ENCODE data around the gene SKIDA1.

The SKIDA1 gene

GRCh38 chr10:21481407-21481806, 44.1 kb downstream of the SKIDA1 start:
- ChIA-PET CTCF (no interaction called here), POLR2A (no interaction called here)
- no peak for DNase-seq (ENCODE audit: extremely low spot score)
- TF ChIP-seq FOXM1 (IDR thresholded peaks at IDR 0.05; ENCODE audit: borderline replicate concordance) (no peak), FOXK2 (IDR thresholded peaks at IDR 0.05) (no peak), NFRKB (IDR thresholded peaks at IDR 0.05) (no peak), ARNT (IDR thresholded peaks at IDR 0.05) (no peak), PKNOX1 (IDR thresholded peaks at IDR 0.05) (no peak), L3MBTL2 (conservative IDR thresholded peaks at IDR 0.05) (no peak), ELF4 (IDR thresholded peaks at IDR 0.05) (no peak), TARDBP (IDR thresholded peaks at IDR 0.05) (no peak), SP1 (IDR thresholded peaks at IDR 0.05) (no peak), ZNF384 (IDR thresholded peaks at IDR 0.05) (no peak), LEF1 (IDR thresholded peaks at IDR 0.05; ENCODE audit: borderline replicate concordance) (no peak), SUZ12 (IDR thresholded peaks at IDR 0.05) (no peak), CTBP1 (IDR thresholded peaks at IDR 0.05; ENCODE audit: borderline replicate concordance) (no peak), BHLHE40 (IDR thresholded peaks at IDR 0.05; ENCODE audit: borderline replicate concordance) (no peak), FOXA1 (IDR thresholded peaks at IDR 0.05) (no peak), HDGF (IDR thresholded peaks at IDR 0.05; ENCODE audit: borderline replicate concordance) (no peak)

- no peak for TF ChIP-seq CTBP1 (IDR thresholded peaks at IDR 0.05; ENCODE audit: borderline replicate concordance)
- TF ChIP-seq LEF1 (IDR thresholded peaks at IDR 0.05; ENCODE audit: borderline replicate concordance): no peak
- no peak for TF ChIP-seq FOXK2 (IDR thresholded peaks at IDR 0.05)
- no peak for TF ChIP-seq ELF4 (IDR thresholded peaks at IDR 0.05)
- no peak for TF ChIP-seq SP1 (IDR thresholded peaks at IDR 0.05)
- TF ChIP-seq NFRKB (IDR thresholded peaks at IDR 0.05): no peak
- no peak for TF ChIP-seq ARNT (IDR thresholded peaks at IDR 0.05)
- TF ChIP-seq ZNF384 (IDR thresholded peaks at IDR 0.05): no peak
- CTCF ChIA-PET: no interaction called here
- POLR2A ChIA-PET: no interaction called here
- DNase-seq (ENCODE audit: extremely low spot score): no peak
These were observed 45.7 kb downstream of the SKIDA1 start for GRCh38 chr10:21479570-21480315.

GRCh38 chr10:21475393-21475792, 50.1 kb downstream of the SKIDA1 start:
- POLR2A ChIA-PET: no interaction called here
- CTCF ChIA-PET: no interaction called here
- no peak for DNase-seq (ENCODE audit: extremely low spot score)
- TF ChIP-seq ELF4 (IDR thresholded peaks at IDR 0.05) (no peak), LEF1 (IDR thresholded peaks at IDR 0.05; ENCODE audit: borderline replicate concordance) (no peak), PKNOX1 (IDR thresholded peaks at IDR 0.05) (no peak), TARDBP (IDR thresholded peaks at IDR 0.05) (no peak), SUZ12 (IDR thresholded peaks at IDR 0.05) (no peak), SP1 (IDR thresholded peaks at IDR 0.05) (no peak), FOXA1 (IDR thresholded peaks at IDR 0.05) (no peak), CTBP1 (IDR thresholded peaks at IDR 0.05; ENCODE audit: borderline replicate concordance) (no peak), ARNT (IDR thresholded peaks at IDR 0.05) (no peak), NFRKB (IDR thresholded peaks at IDR 0.05) (no peak), FOXM1 (IDR thresholded peaks at IDR 0.05; ENCODE audit: borderline replicate concordance) (no peak), BHLHE40 (IDR thresholded peaks at IDR 0.05; ENCODE audit: borderline replicate concordance) (no peak), FOXK2 (IDR thresholded peaks at IDR 0.05) (no peak), HDGF (IDR thresholded peaks at IDR 0.05; ENCODE audit: borderline replicate concordance) (no peak), ZNF384 (IDR thresholded peaks at IDR 0.05) (no peak), L3MBTL2 (conservative IDR thresholded peaks at IDR 0.05) (no peak)

- no peak for DNase-seq (ENCODE audit: extremely low spot score)
- CTCF ChIA-PET: no interaction called here
- POLR2A ChIA-PET: no interaction called here
- no peak for TF ChIP-seq LEF1 (IDR thresholded peaks at IDR 0.05; ENCODE audit: borderline replicate concordance)
- TF ChIP-seq PKNOX1 (IDR thresholded peaks at IDR 0.05): no peak
- no peak for TF ChIP-seq FOXK2 (IDR thresholded peaks at IDR 0.05)
- TF ChIP-seq ZNF384 (IDR thresholded peaks at IDR 0.05): no peak
- TF ChIP-seq HDGF (IDR thresholded peaks at IDR 0.05; ENCODE audit: borderline replicate concordance): no peak
- no peak for TF ChIP-seq FOXA1 (IDR thresholded peaks at IDR 0.05)
- no peak for TF ChIP-seq BHLHE40 (IDR thresholded peaks at IDR 0.05; ENCODE audit: borderline replicate concordance)
- TF ChIP-seq SP1 (IDR thresholded peaks at IDR 0.05): no peak
- TF ChIP-seq ARNT (IDR thresholded peaks at IDR 0.05): no peak
- TF ChIP-seq FOXM1 (IDR thresholded peaks at IDR 0.05; ENCODE audit: borderline replicate concordance): no peak
- no peak for TF ChIP-seq ELF4 (IDR thresholded peaks at IDR 0.05)
These were observed 51.9 kb downstream of the SKIDA1 start for GRCh38 chr10:21473541-21473940.

- POLR2A ChIA-PET: no interaction called here
- no peak for DNase-seq (ENCODE audit: extremely low spot score)
- CTCF ChIA-PET: no interaction called here
- TF ChIP-seq SP1 (IDR thresholded peaks at IDR 0.05): no peak
- no peak for TF ChIP-seq ELF4 (IDR thresholded peaks at IDR 0.05)
- TF ChIP-seq PKNOX1 (IDR thresholded peaks at IDR 0.05): no peak
These were observed 52.3 kb downstream of the SKIDA1 start for GRCh38 chr10:21473135-21473534.

- TF ChIP-seq BHLHE40 (IDR thresholded peaks at IDR 0.05; ENCODE audit: borderline replicate concordance) (no peak), CTBP1 (IDR thresholded peaks at IDR 0.05; ENCODE audit: borderline replicate concordance) (no peak), PKNOX1 (IDR thresholded peaks at IDR 0.05) (no peak), NFRKB (IDR thresholded peaks at IDR 0.05) (no peak), FOXM1 (IDR thresholded peaks at IDR 0.05; ENCODE audit: borderline replicate concordance) (no peak), LEF1 (IDR thresholded peaks at IDR 0.05; ENCODE audit: borderline replicate concordance) (no peak), SP1 (IDR thresholded peaks at IDR 0.05) (no peak), FOXA1 (IDR thresholded peaks at IDR 0.05) (no peak), FOXK2 (IDR thresholded peaks at IDR 0.05) (no peak), L3MBTL2 (conservative IDR thresholded peaks at IDR 0.05) (no peak), ELF4 (IDR thresholded peaks at IDR 0.05) (no peak), HDGF (IDR thresholded peaks at IDR 0.05; ENCODE audit: borderline replicate concordance) (no peak), SUZ12 (IDR thresholded peaks at IDR 0.05) (no peak), ARNT (IDR thresholded peaks at IDR 0.05) (no peak), ZNF384 (IDR thresholded peaks at IDR 0.05) (no peak), TARDBP (IDR thresholded peaks at IDR 0.05) (no peak)
- POLR2A ChIA-PET: no interaction called here
- CTCF ChIA-PET: no interaction called here
These were observed 57.4 kb downstream of the SKIDA1 start for GRCh38 chr10:21468086-21468485.

More at GRCh38 chr10:21468086-21468485, 57.4 kb downstream of the SKIDA1 start:
- DNase-seq (ENCODE audit: extremely low spot score): no peak

All from HEK293T (cell line).